ENCODE data around the gene UBE3D. TPM values are rescaled to one million over a fixed set of nuclear protein-coding genes. Genes with fewer than 3 reads are reported as not detected.

Gene UBE3D
- total and polyA plus RNA-seq, 2 donors (not counting 1 experiment from before 2014, with no cell fraction given), result 3.3 to 11.5 TPM

DNA sequence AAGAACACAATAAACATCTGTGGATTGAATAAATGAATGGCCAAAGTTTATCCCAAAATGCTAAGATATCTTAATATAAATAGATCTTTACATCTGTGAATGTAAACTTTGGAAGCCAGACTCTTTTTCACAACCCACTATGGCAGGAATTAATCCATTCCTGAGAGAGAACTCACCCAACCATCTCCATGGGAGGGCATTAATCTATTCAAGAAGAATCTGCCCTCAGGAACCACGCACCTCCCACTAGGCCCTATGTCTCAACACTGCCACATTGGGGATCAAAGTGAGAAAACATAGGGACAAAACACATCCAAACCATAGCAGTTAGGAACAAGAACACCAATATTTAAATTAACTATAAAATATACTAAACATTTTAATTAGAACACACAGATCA, 3.4 kb downstream of the UBE3D start:
- no peak overlapping the region for H3K27ac Mint-ChIP-seq
- H3K27me3 Mint-ChIP-seq, result no peaks in the 10 kb centered on the region
- H3K4me1 Mint-ChIP-seq, result peaks cover 29% of the 10 kb centered on the region
- no CpG with 5 or more reads among the region's 1 CpG for WGBS (ENCODE audit: insufficient coverage)
- POLR2A ChIA-PET, result no interaction called here
- Histone ChIP-seq H3K27me3 (replicated peaks in 1 of 4; ENCODE audit: control extremely low read depth in 1 of 4, control insufficient read depth in 3 of 4, insufficient read depth in 4 of 4, low read length in 3 of 4) (no peaks in the 10 kb centered on the region), H3K4me3 (ENCODE audit: control extremely low read depth in 1 of 5, extremely low read depth in 1 of 5, insufficient read depth in 1 of 5, low read depth in 2 of 5, low read length in 4 of 5) (no peak overlapping the region), H4K20me1 (ENCODE audit: control insufficient read depth, insufficient read depth, low read length, poor library complexity, severe bottlenecking) (no peaks in the 10 kb centered on the region), H3K9me3 (ENCODE audit: control extremely low read depth in 1 of 3, control insufficient read depth in 2 of 3, insufficient read depth in 1 of 3, low read length in 2 of 3) (no peaks in the 10 kb centered on the region), H3K9ac (ENCODE audit: low read length) (no peak overlapping the region), H2AFZ (ENCODE audit: insufficient read depth, low read depth, low read length, poor library complexity, severe bottlenecking) (no peak overlapping the region), H3K4me2 (replicated peaks; ENCODE audit: low read depth, low read length, poor library complexity, severe bottlenecking) (no peak overlapping the region), H3K36me3 (replicated peaks in 1 of 2; ENCODE audit: control extremely low read depth in 1 of 2, control insufficient read depth in 1 of 2, extremely low read depth in 1 of 2, insufficient read depth in 2 of 2, low read length in 1 of 2) (peaks cover 0 to 2% of the 10 kb centered on the region in 2 experiments), H3K79me2 (ENCODE audit: control insufficient read depth, insufficient read depth, low read length) (peaks cover 21% of the 10 kb centered on the region), H3K27ac (ENCODE audit: low read length in 2 of 2) (no peak overlapping the region), H3K4me1 (ENCODE audit: control insufficient read depth in 2 of 2, insufficient read depth in 2 of 2, low read length in 2 of 2) (peaks cover 12 to 16% of the 10 kb centered on the region in 2 donors)
- TF ChIP-seq, protein P1, sequence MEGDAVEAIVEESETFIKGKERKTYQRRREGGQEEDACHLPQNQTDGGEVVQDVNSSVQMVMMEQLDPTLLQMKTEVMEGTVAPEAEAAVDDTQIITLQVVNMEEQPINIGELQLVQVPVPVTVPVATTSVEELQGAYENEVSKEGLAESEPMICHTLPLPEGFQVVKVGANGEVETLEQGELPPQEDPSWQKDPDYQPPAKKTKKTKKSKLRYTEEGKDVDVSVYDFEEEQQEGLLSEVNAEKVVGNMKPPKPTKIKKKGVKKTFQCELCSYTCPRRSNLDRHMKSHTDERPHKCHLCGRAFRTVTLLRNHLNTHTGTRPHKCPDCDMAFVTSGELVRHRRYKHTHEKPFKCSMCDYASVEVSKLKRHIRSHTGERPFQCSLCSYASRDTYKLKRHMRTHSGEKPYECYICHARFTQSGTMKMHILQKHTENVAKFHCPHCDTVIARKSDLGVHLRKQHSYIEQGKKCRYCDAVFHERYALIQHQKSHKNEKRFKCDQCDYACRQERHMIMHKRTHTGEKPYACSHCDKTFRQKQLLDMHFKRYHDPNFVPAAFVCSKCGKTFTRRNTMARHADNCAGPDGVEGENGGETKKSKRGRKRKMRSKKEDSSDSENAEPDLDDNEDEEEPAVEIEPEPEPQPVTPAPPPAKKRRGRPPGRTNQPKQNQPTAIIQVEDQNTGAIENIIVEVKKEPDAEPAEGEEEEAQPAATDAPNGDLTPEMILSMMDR (IDR thresholded peaks at IDR 0.05), result no peak
- no peak for TF ChIP-seq EZH2 (IDR thresholded peaks at IDR 0.05; ENCODE audit: borderline replicate concordance, insufficient read depth, low read depth, low read length, poor library complexity, severe bottlenecking)
- H3K4me3 Mint-ChIP-seq, result no peak overlapping the region
- no peak for DNase-seq
- intact Hi-C loops (cut with micrococcal nuclease), result no loop called here
- ATAC-seq (ENCODE audit: low read depth), result no peak
- CTCF ChIA-PET, result interaction anchor here (1.1 kb wide), 1 partner anchor 131 kb away, joined by 3 read pairs; the partner anchor contains the start of gene RWDD2A
- no peaks in the 10 kb centered on the region for H3K9me3 Mint-ChIP-seq (ENCODE audit: insufficient read depth)

DNA sequence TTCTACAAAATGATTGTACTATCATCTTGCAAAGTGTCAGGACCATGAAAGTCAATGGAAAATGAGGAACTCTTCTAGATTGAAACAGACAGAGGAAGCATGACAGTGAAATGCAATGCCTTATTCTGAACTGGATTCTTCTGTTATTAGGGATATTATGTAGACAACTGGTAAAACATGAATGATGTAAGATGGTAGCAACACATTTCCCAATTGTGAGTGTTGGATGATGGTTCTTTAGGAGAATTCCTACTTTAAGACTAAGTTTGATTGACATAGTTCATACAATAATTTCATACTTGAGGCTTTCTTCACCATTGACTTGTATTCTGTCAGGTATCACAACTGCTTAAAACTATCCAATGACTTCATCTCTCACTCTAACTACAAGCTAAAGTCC, 4.5 kb downstream of the UBE3D start:
- H3K4me2 ChIP-seq (replicated peaks; ENCODE audit: low read depth, low read length, poor library complexity, severe bottlenecking), result no peak overlapping the region

More for the DNA sequence above, 4.5 kb downstream of the UBE3D start:
- Histone ChIP-seq H3K27me3 (replicated peaks in 1 of 4; ENCODE audit: control extremely low read depth in 1 of 4, control insufficient read depth in 3 of 4, insufficient read depth in 4 of 4, low read length in 3 of 4) (no peaks in the 10 kb centered on the region), H3K4me3 (ENCODE audit: control extremely low read depth in 1 of 5, extremely low read depth in 1 of 5, insufficient read depth in 1 of 5, low read depth in 2 of 5, low read length in 4 of 5) (no peak overlapping the region), H3K4me1 (ENCODE audit: control insufficient read depth in 2 of 2, insufficient read depth in 2 of 2, low read length in 2 of 2) (peaks cover 12 to 14% of the 10 kb centered on the region in 2 donors), H4K20me1 (ENCODE audit: control insufficient read depth, insufficient read depth, low read length, poor library complexity, severe bottlenecking) (no peaks in the 10 kb centered on the region), H3K36me3 (replicated peaks in 1 of 2; ENCODE audit: control extremely low read depth in 1 of 2, control insufficient read depth in 1 of 2, extremely low read depth in 1 of 2, insufficient read depth in 2 of 2, low read length in 1 of 2) (peaks cover 2 to 5% of the 10 kb centered on the region in 2 experiments), H3K27ac (ENCODE audit: low read length in 2 of 2) (no peak overlapping the region), H3K79me2 (ENCODE audit: control insufficient read depth, insufficient read depth, low read length) (peaks cover 21% of the 10 kb centered on the region), H3K9me3 (ENCODE audit: control extremely low read depth in 1 of 3, control insufficient read depth in 2 of 3, insufficient read depth in 1 of 3, low read length in 2 of 3) (no peaks in the 10 kb centered on the region), H3K9ac (ENCODE audit: low read length) (no peak overlapping the region), H2AFZ (ENCODE audit: insufficient read depth, low read depth, low read length, poor library complexity, severe bottlenecking) (no peak overlapping the region)
- no peak overlapping the region for H3K27ac Mint-ChIP-seq
- ATAC-seq (ENCODE audit: low read depth) (no peak), DNase-seq (no peak)
- peaks cover 29% of the 10 kb centered on the region for H3K4me1 Mint-ChIP-seq
- no peaks in the 10 kb centered on the region for H3K9me3 Mint-ChIP-seq (ENCODE audit: insufficient read depth)
- ChIA-PET POLR2A (no interaction called here), CTCF (no interaction called here)
- intact Hi-C loops (cut with micrococcal nuclease), result no loop called here
- TF ChIP-seq, protein P1 (IDR thresholded peaks at IDR 0.05), result no peak
- no peak for TF ChIP-seq EZH2 (IDR thresholded peaks at IDR 0.05; ENCODE audit: borderline replicate concordance, insufficient read depth, low read depth, low read length, poor library complexity, severe bottlenecking)
- H3K27me3 Mint-ChIP-seq, result no peaks in the 10 kb centered on the region
- no peak overlapping the region for H3K4me3 Mint-ChIP-seq

Measured in B cell (primary cell).